C4-2B (cell line): ENCODE results near the gene SPANXB1.
"Not testable (repeated sequence)": the region's sequence is repeated elsewhere in the genome, so short reads cannot be mapped to it uniquely, and the experiment has no call there.

Experiments used
- H3K27ac ChIP-seq: fragments of 450-650 bp; 2 replicates; pipeline ENCODE4 v1.5.1; 2017
- CTCF ChIP-seq: fragments of 450-650 bp; conservative IDR thresholded peaks from 2 replicates; pipeline ENCODE4 v1.5.1; 2017; ENCODE audit warnings: mild to moderate bottlenecking
- ZFX ChIP-seq: fragments of 450-650 bp; IDR thresholded peaks from 2 replicates; pipeline ENCODE4 v1.6.1; 2017

Gene SPANXB1

GRCh38 chrX:141002568-141002967 is at the start of gene SPANXB1:
Gene SPANXB1, plus strand, starts transcription at chrX:141002594. Its CDS starts 100 bp downstream, at chrX:141002694.
- not testable (repeated sequence) for H3K27ac ChIP-seq

- TF ChIP-seq ZFX, result no peak
- TF ChIP-seq CTCF, result no peak
Measured at GRCh38 chrX:140967036-140967435, 35.4 kb upstream of the SPANXB1 start.

GRCh38 chrX:140971099-140971795 is 31.1 kb upstream of the SPANXB1 start:
- no peak overlapping the region for H3K27ac ChIP-seq
- no peak for TF ChIP-seq ZFX

More at GRCh38 chrX:140967036-140967435, 35.4 kb upstream of the SPANXB1 start:
- peak overlapping the region; percentile 44 for H3K27ac ChIP-seq

- no peak overlapping the region for H3K27ac ChIP-seq
- TF ChIP-seq ZFX (no peak), CTCF (no peak)
Measured at GRCh38 chrX:140975472-140975871, 26.9 kb upstream of the SPANXB1 start.

GRCh38 chrX:140980271-140980670 is 22.1 kb upstream of the SPANXB1 start:
- TF ChIP-seq CTCF, result no peak
- TF ChIP-seq ZFX, result no peak
- H3K27ac ChIP-seq, result no peak overlapping the region

GRCh38 chrX:140983730-140984129 is 18.7 kb upstream of the SPANXB1 start:
- TF ChIP-seq ZFX, result no peak
- TF ChIP-seq CTCF, result no peak
- H3K27ac ChIP-seq, result no peak overlapping the region

GRCh38 chrX:141005243-141005642 is 2.8 kb downstream of the SPANXB1 start:
- not testable (repeated sequence) for H3K27ac ChIP-seq

GRCh38 chrX:141044246-141044645 is 41.9 kb downstream of the SPANXB1 start:
- H3K27ac ChIP-seq, result not testable (repeated sequence)

- H3K27ac ChIP-seq, result not testable (repeated sequence)
Measured at GRCh38 chrX:141049878-141050277, 47.5 kb downstream of the SPANXB1 start.

- H3K27ac ChIP-seq, result not testable (repeated sequence)
Measured at GRCh38 chrX:141052098-141052497, 49.7 kb downstream of the SPANXB1 start.
